HL-60 (cell line): ENCODE data around the gene KIAA1549.

Experiments
- DNase-seq, 2 experiments: peaks; one replicate each; pipeline ENCODE4 v3.0.0-alpha.2; 2010 to 2020; ENCODE audit warnings: low read depth in 1 of 2, low spot score in 1 of 2
- H3K27ac ChIP-seq: fragments of 250-450 bp; sonication (Bioruptor Pico); replicated peaks from 2 replicates; pipeline ENCODE4 v1.5.1; 2020; ENCODE audit warnings: mild to moderate bottlenecking, moderate library complexity
- H3K27me3 ChIP-seq: fragments of 250-450 bp; sonication (Bioruptor Pico); 2 replicates; pipeline ENCODE4 v1.5.1; 2021; ENCODE audit warnings: mild to moderate bottlenecking, moderate library complexity; ENCODE audit not compliant: insufficient read depth, poor library complexity, severe bottlenecking
- H3K4me3 ChIP-seq: replicated peaks from 2 replicates; pipeline ENCODE4 v1.5.1; 2011; ENCODE audit warnings: mild to moderate bottlenecking, control low read depth, low read length; ENCODE audit not compliant: insufficient read depth
- CTCF ChIP-seq: IDR thresholded peaks from one replicate; pipeline ENCODE4 v1.5.1; 2011; ENCODE audit warnings: low read length, control low read depth, inconsistent platforms; ENCODE audit not compliant: insufficient read depth
- GABPA ChIP-seq: IDR thresholded peaks from 2 replicates; pipeline ENCODE4 v1.6.1; 2012; ENCODE audit warnings: low read depth
- POLR2AphosphoS5 ChIP-seq: IDR thresholded peaks from 2 replicates; pipeline ENCODE4 v1.6.1; 2012; ENCODE audit warnings: low read depth
- REST ChIP-seq: IDR thresholded peaks from 2 replicates; pipeline ENCODE4 v1.6.1; 2012; ENCODE audit warnings: low read depth; ENCODE audit not compliant: insufficient replicate concordance
- SPI1 ChIP-seq: IDR thresholded peaks from 2 replicates; pipeline ENCODE4 v1.6.1; 2012; ENCODE audit warnings: low read depth, mild to moderate bottlenecking, borderline replicate concordance

Gene KIAA1549

GRCh38 chr7:138892006-138892630, 89.1 kb downstream of the KIAA1549 start:
- TF ChIP-seq GABPA (no peak), REST (no peak), CTCF (no peak), SPI1 (no peak), POLR2AphosphoS5 (no peak)
- Histone ChIP-seq H3K27ac (no peak overlapping the region), H3K27me3 (no peaks in the 10 kb centered on the region), H3K4me3 (no peak overlapping the region)
- no peak for DNase-seq

- Histone ChIP-seq H3K27me3 (no peaks in the 10 kb centered on the region), H3K4me3 (no peak overlapping the region), H3K27ac (no peak overlapping the region)
- TF ChIP-seq POLR2AphosphoS5 (no peak), CTCF (no peak), SPI1 (no peak), REST (no peak), GABPA (no peak)
- DNase-seq: no peak
Observed at GRCh38 chr7:138891446-138891810, 89.8 kb downstream of the KIAA1549 start.

GRCh38 chr7:138890499-138891445, 90.4 kb downstream of the KIAA1549 start:
- Histone ChIP-seq H3K4me3 (no peak overlapping the region), H3K27me3 (no peaks in the 10 kb centered on the region), H3K27ac (no peak overlapping the region)
- no peak for DNase-seq
- TF ChIP-seq REST (no peak), GABPA (no peak), POLR2AphosphoS5 (no peak), SPI1 (no peak), CTCF (no peak)
